H1 (cell line): ENCODE results near the gene TMEM127.

Source experiments
- BACH1 ChIP-seq: IDR thresholded peaks from 2 replicates; pipeline ENCODE4 v1.6.1; 2012; ENCODE audit warnings: low read length, improper control_type of control experiment
- CBX8 ChIP-seq: fragments of 300-800, 300-1000 bp; sonication (generic); IDR thresholded peaks from 2 replicates; pipeline ENCODE4 v1.7.1; 2016; ENCODE audit warnings: low read depth, low read length, borderline replicate concordance
- GTF2F1 ChIP-seq: IDR thresholded peaks from 2 replicates; pipeline ENCODE4 v1.6.1; 2012; ENCODE audit warnings: low read depth, low read length, improper control_type of control experiment, borderline replicate concordance
- JUND ChIP-seq: IDR thresholded peaks from 2 replicates; pipeline ENCODE4 v1.6.1; 2011; ENCODE audit warnings: mild to moderate bottlenecking, improper control_type of control experiment, low read length
- POLR2A ChIP-seq, 2 experiments: IDR thresholded peaks; 1 replicate in 1 of 2; 2 replicates in 1 of 2; pipeline ENCODE4 v1.6.1; 2011; ENCODE audit warnings: low read depth in 2 of 2, low read length in 2 of 2, mild to moderate bottlenecking in 2 of 2; ENCODE audit errors: control extremely low read depth in 1 of 2
- POLR2AphosphoS5 ChIP-seq: IDR thresholded peaks from 2 replicates; pipeline ENCODE4 v1.6.1; 2011; ENCODE audit warnings: low read depth, low read length
- RNF2 ChIP-seq: fragments of 200-900, 300-1000 bp; sonication (generic); IDR thresholded peaks from 2 replicates; pipeline ENCODE4 v1.7.1; 2016; ENCODE audit warnings: borderline replicate concordance, low read depth, mild to moderate bottlenecking, antibody characterized with exemption, low read length; ENCODE audit not compliant: poor library complexity, severe bottlenecking; ENCODE audit errors: missing control alignments
- SP1 ChIP-seq: IDR thresholded peaks from 2 replicates; pipeline ENCODE4 v1.6.1; 2011; ENCODE audit warnings: low read depth, low read length
- YY1 ChIP-seq: IDR thresholded peaks from 2 replicates; pipeline ENCODE4 v1.6.1; 2011; ENCODE audit warnings: low read depth, mild to moderate bottlenecking, low read length
- ZNF274 ChIP-seq: IDR thresholded peaks from 2 replicates; pipeline ENCODE4 v1.7.0; 2012; ENCODE audit warnings: low read length, borderline replicate concordance; ENCODE audit errors: extremely low read depth
- TF ChIP-seq, protein P1 (sequence below), 3 experiments: IDR thresholded peaks; 1 replicate in 2 of 3; 2 replicates in 1 of 3; pipeline versions ENCODE4 v1.5.1 to v1.6.1; 2011; ENCODE audit warnings: low read length in 3 of 3, mild to moderate bottlenecking in 3 of 3, inconsistent platforms in 2 of 3, low read depth in 1 of 3, moderate library complexity in 1 of 3; ENCODE audit not compliant: insufficient read depth in 1 of 3; ENCODE audit errors: control extremely low read depth in 1 of 3

DNA sequence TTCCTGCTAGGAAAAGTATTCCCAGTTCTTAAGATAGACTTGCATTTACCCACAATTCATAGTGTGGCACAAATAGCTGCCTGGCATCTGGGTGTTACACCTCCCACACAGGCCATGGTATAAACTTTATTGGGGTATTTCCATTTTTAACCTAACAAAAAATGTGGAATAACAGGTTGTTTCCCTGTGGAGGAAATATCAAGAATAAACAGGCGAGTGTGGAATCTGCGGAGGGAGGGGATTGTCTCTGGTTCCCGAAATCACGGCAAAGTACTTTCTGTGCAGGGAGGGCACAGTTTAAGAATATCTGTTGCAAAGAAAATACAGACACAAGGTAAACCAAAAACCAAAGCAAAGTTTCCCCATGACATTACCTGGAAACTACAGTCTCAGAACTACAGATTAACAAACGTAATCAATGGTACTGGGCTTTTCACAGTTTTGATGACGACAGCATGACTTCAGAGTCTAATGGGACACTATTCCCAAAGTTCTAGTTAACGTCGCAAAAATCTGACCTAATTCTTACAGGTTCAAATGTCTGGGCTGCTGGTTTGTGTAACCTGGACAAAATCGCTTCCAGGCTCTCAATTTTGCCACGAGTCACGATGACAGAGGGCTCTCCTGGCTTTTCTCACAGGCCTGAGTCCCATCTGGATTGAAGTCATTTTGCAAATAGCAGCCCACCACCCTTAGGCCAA is 58.6 kb downstream of the TMEM127 start:
- TF ChIP-seq, protein P1, sequence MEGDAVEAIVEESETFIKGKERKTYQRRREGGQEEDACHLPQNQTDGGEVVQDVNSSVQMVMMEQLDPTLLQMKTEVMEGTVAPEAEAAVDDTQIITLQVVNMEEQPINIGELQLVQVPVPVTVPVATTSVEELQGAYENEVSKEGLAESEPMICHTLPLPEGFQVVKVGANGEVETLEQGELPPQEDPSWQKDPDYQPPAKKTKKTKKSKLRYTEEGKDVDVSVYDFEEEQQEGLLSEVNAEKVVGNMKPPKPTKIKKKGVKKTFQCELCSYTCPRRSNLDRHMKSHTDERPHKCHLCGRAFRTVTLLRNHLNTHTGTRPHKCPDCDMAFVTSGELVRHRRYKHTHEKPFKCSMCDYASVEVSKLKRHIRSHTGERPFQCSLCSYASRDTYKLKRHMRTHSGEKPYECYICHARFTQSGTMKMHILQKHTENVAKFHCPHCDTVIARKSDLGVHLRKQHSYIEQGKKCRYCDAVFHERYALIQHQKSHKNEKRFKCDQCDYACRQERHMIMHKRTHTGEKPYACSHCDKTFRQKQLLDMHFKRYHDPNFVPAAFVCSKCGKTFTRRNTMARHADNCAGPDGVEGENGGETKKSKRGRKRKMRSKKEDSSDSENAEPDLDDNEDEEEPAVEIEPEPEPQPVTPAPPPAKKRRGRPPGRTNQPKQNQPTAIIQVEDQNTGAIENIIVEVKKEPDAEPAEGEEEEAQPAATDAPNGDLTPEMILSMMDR (IDR thresholded peaks at IDR 0.05; ENCODE audit: control extremely low read depth in 1 of 3, insufficient read depth in 1 of 3, low read depth in 1 of 3, low read length in 3 of 3), result no peak
- no peak for TF ChIP-seq BACH1
- TF ChIP-seq CBX8, result no peak
- TF ChIP-seq POLR2A (IDR thresholded peaks at IDR 0.05; ENCODE audit: control extremely low read depth in 1 of 2, low read depth in 2 of 2, low read length in 2 of 2), result no peak
- no peak for TF ChIP-seq JUND
- TF ChIP-seq YY1, result no peak
- TF ChIP-seq GTF2F1, result no peak
- TF ChIP-seq ZNF274, result no peak
- no peak for TF ChIP-seq RNF2
- TF ChIP-seq POLR2AphosphoS5, result no peak
- no peak for TF ChIP-seq SP1
